Medulla oblongata (tissue), 1 donor: Measurements from ENCODE around the gene MS4A6A.
"Not testable (repeated sequence)": the region's sequence is repeated elsewhere in the genome, so short reads cannot be mapped to it uniquely, and the experiment has no call there.

ENCODE experiments used
- DNase-seq: peaks from one replicate; pipeline ENCODE4 v3.0.0-alpha.2; 2015; ENCODE audit errors: extremely low spot score

MS4A6A gene

GRCh38 chr11:60182541-60183330 is at the start of gene MS4A6A:
TSS of gene MS4A6A (minus strand) at chr11:60183083. CDS start at chr11:60181727, 1,356 bp downstream.
- DNase-seq = peak; percentile 48

- no peak for DNase-seq
Measured at GRCh38 chr11:60230681-60231080, 47.8 kb upstream of the MS4A6A start.

GRCh38 chr11:60222141-60222540 is 39.3 kb upstream of the MS4A6A start:
- no peak for DNase-seq

GRCh38 chr11:60221692-60222091 is 38.8 kb upstream of the MS4A6A start:
- DNase-seq = no peak

- no peak for DNase-seq
Measured at GRCh38 chr11:60221181-60221580, 38.3 kb upstream of the MS4A6A start.

GRCh38 chr11:60214386-60214785 is 31.5 kb upstream of the MS4A6A start:
- DNase-seq = no peak

GRCh38 chr11:60211206-60211605 is 28.3 kb upstream of the MS4A6A start:
- no peak for DNase-seq

GRCh38 chr11:60209977-60210376 is 27.1 kb upstream of the MS4A6A start:
- no peak for DNase-seq

- DNase-seq = no peak
Measured at GRCh38 chr11:60208951-60209350, 26.1 kb upstream of the MS4A6A start.

- DNase-seq = no peak
Measured at GRCh38 chr11:60208146-60208895, 25.4 kb upstream of the MS4A6A start.

- no peak for DNase-seq
Measured at GRCh38 chr11:60206616-60207015, 23.7 kb upstream of the MS4A6A start.

- DNase-seq = no peak
Measured at GRCh38 chr11:60204922-60205321, 22.0 kb upstream of the MS4A6A start.

GRCh38 chr11:60201334-60201733 is 18.5 kb upstream of the MS4A6A start:
- not testable (repeated sequence) for DNase-seq

- DNase-seq = no peak
Measured at GRCh38 chr11:60197442-60197841, 14.6 kb upstream of the MS4A6A start.

GRCh38 chr11:60195923-60196368 is 13.1 kb upstream of the MS4A6A start:
- peak; percentile 20 for DNase-seq

GRCh38 chr11:60194511-60194910 is 11.6 kb upstream of the MS4A6A start:
- DNase-seq = no peak

- DNase-seq = peak; percentile 68
Measured at GRCh38 chr11:60193687-60194433, 11.0 kb upstream of the MS4A6A start.

GRCh38 chr11:60192564-60192963 is 9.7 kb upstream of the MS4A6A start:
- not testable (repeated sequence) for DNase-seq

GRCh38 chr11:60188481-60188880 is 5.6 kb upstream of the MS4A6A start:
- peak; percentile 40 for DNase-seq

GRCh38 chr11:60186128-60186527 is 3.2 kb upstream of the MS4A6A start:
- DNase-seq = not testable (repeated sequence)

- DNase-seq = not testable (repeated sequence)
Measured at GRCh38 chr11:60185512-60185827, 2.6 kb upstream of the MS4A6A start.

GRCh38 chr11:60184824-60185511 is 2.1 kb upstream of the MS4A6A start:
- peak; percentile 79 for DNase-seq
